ENCODE results near the gene ZBTB20. TPM values are rescaled to one million over a fixed set of nuclear protein-coding genes. Genes with fewer than 3 reads are reported as not detected.

The ZBTB20 gene
- total RNA-seq, 1 donor from 2014 or later = 19.1 TPM

DNA sequence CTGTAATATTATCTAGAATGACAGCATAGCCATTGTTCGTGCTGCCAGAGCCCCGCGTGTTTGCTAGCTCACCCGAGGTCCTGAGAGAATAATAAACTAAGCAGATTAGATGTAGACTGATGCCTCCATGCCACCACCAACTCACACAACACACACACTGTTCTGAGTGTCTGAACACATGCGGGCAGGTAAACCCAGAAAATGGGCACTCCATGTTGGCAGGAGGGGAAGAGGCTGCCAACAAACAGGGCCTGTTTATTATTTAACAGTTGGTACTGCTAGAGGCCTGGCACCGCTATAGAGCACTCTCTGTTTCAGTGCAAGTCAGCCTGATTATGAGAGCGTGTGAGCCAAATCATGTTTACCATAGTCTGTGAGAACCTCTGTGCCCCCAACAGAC is 299.0 kb downstream of the ZBTB20 start:
- no peak for DNase-seq (ENCODE audit: extremely low spot score, unreplicated experiment)
- Mint-ChIP-seq H3K27ac (ENCODE audit: unreplicated experiment) (no peak overlapping the region), H3K4me3 (ENCODE audit: unreplicated experiment) (no peak overlapping the region), H3K36me3 (ENCODE audit: unreplicated experiment) (no peaks in the 10 kb centered on the region), H3K27me3 (ENCODE audit: unreplicated experiment) (no peaks in the 10 kb centered on the region), H3K4me1 (ENCODE audit: unreplicated experiment) (peaks cover 7% of the 10 kb centered on the region), H3K9me3 (ENCODE audit: unreplicated experiment) (no peaks in the 10 kb centered on the region)
- TF ChIP-seq, protein P1, sequence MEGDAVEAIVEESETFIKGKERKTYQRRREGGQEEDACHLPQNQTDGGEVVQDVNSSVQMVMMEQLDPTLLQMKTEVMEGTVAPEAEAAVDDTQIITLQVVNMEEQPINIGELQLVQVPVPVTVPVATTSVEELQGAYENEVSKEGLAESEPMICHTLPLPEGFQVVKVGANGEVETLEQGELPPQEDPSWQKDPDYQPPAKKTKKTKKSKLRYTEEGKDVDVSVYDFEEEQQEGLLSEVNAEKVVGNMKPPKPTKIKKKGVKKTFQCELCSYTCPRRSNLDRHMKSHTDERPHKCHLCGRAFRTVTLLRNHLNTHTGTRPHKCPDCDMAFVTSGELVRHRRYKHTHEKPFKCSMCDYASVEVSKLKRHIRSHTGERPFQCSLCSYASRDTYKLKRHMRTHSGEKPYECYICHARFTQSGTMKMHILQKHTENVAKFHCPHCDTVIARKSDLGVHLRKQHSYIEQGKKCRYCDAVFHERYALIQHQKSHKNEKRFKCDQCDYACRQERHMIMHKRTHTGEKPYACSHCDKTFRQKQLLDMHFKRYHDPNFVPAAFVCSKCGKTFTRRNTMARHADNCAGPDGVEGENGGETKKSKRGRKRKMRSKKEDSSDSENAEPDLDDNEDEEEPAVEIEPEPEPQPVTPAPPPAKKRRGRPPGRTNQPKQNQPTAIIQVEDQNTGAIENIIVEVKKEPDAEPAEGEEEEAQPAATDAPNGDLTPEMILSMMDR (IDR thresholded peaks at IDR 0.05) = no peak

DNA sequence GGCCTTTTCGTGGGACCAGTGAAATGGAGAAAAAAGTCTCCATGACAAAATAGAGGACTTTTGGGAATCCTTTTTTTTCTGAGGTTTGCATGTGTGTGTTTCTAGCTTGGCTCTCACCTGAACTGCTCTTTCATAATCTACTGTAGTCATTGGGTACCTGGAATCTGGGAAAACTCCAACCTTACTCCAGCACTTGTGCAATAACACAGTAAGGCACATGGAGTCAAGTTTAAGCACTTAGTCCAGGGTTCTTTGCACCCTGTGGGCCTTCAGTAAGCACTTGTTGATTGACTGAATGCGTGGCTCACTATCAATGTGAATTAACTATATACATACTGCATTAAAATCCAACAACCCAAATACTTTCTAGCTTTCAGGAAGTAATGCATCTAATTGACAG is 299.5 kb downstream of the ZBTB20 start:
- Mint-ChIP-seq H3K9me3 (ENCODE audit: unreplicated experiment) (no peaks in the 10 kb centered on the region), H3K27me3 (ENCODE audit: unreplicated experiment) (no peaks in the 10 kb centered on the region), H3K36me3 (ENCODE audit: unreplicated experiment) (peaks cover 2% of the 10 kb centered on the region), H3K4me3 (ENCODE audit: unreplicated experiment) (no peak overlapping the region), H3K4me1 (ENCODE audit: unreplicated experiment) (peaks cover 7% of the 10 kb centered on the region), H3K27ac (ENCODE audit: unreplicated experiment) (no peak overlapping the region)
- DNase-seq (ENCODE audit: extremely low spot score, unreplicated experiment) = no peak
- TF ChIP-seq, protein P1 (IDR thresholded peaks at IDR 0.05) = no peak

GRCh38 chr3:114846779-114847178 is 300.3 kb downstream of the ZBTB20 start:
- Mint-ChIP-seq H3K4me3 (ENCODE audit: unreplicated experiment) (no peak overlapping the region), H3K27me3 (ENCODE audit: unreplicated experiment) (no peaks in the 10 kb centered on the region), H3K36me3 (ENCODE audit: unreplicated experiment) (peaks cover 2% of the 10 kb centered on the region), H3K4me1 (ENCODE audit: unreplicated experiment) (peaks cover 7% of the 10 kb centered on the region), H3K9me3 (ENCODE audit: unreplicated experiment) (no peaks in the 10 kb centered on the region), H3K27ac (ENCODE audit: unreplicated experiment) (no peak overlapping the region)
- TF ChIP-seq, protein P1 (IDR thresholded peaks at IDR 0.05) = no peak
- DNase-seq (ENCODE audit: extremely low spot score, unreplicated experiment) = no peak

DNA sequence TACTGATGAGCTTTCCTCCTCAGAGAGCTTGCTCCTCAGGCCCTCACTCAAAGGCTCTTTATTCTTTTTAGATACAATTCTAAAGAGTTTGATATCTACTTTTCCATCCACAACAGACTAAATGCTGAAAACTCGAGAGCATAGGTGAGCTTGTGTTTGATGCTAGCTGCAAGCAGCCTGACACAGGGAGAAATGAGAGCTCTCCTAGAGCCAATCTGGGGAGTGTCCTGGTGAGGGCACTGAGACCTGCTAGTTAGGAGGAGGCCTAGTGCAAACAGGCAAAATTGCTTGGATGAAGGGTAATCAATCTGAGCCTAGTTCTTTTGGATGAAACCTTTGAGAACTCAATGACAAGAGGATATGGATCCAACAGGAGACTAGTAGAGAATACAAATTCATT is 300.8 kb downstream of the ZBTB20 start:
- no peak overlapping the region for H3K4me3 Mint-ChIP-seq (ENCODE audit: unreplicated experiment)

DNA sequence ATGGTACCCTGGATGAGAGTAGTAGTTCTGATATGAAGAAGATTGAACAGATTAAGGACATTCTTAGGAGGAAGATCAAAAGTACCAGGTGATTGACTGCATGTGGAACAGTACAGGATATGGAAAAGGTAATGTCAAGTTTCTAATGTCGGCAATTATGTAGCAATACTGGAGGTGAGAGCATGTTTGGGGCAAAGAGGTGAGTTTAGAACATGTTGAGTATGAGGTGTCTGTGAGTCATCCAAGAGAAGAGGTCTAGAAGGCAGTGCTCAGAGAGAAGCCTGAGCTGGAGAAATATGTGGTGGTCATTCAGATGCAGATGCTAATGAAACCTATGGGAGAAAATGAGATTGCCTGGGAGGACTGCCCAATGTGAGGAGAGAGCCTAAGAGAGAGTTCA is 305.6 kb downstream of the ZBTB20 start:
- Mint-ChIP-seq H3K4me3 (ENCODE audit: unreplicated experiment) (no peak overlapping the region), H3K4me1 (ENCODE audit: unreplicated experiment) (no peaks in the 10 kb centered on the region), H3K9me3 (ENCODE audit: unreplicated experiment) (no peaks in the 10 kb centered on the region), H3K27ac (ENCODE audit: unreplicated experiment) (no peak overlapping the region), H3K36me3 (ENCODE audit: unreplicated experiment) (peaks cover 2% of the 10 kb centered on the region), H3K27me3 (ENCODE audit: unreplicated experiment) (no peaks in the 10 kb centered on the region)
- DNase-seq (ENCODE audit: extremely low spot score, unreplicated experiment) = no peak
- TF ChIP-seq, protein P1 (IDR thresholded peaks at IDR 0.05) = no peak

More for the DNA sequence above, 300.8 kb downstream of the ZBTB20 start:
- no peak overlapping the region for H3K27ac Mint-ChIP-seq (ENCODE audit: unreplicated experiment)
- TF ChIP-seq, protein P1 (IDR thresholded peaks at IDR 0.05) = no peak
- H3K4me1 Mint-ChIP-seq (ENCODE audit: unreplicated experiment) = peaks cover 7% of the 10 kb centered on the region
- H3K36me3 Mint-ChIP-seq (ENCODE audit: unreplicated experiment) = peaks cover 2% of the 10 kb centered on the region
- H3K9me3 Mint-ChIP-seq (ENCODE audit: unreplicated experiment) = no peaks in the 10 kb centered on the region
- no peaks in the 10 kb centered on the region for H3K27me3 Mint-ChIP-seq (ENCODE audit: unreplicated experiment)
- no peak for DNase-seq (ENCODE audit: extremely low spot score, unreplicated experiment)
